Cardiac fibroblast (primary cell): ENCODE results near the gene TPRG1L.

ENCODE experiments used
- DNase-seq, 2 donors: peaks; one replicate each; pipeline versions ENCODE4 v3.0.0 to v3.0.0-alpha.2; 2010; ENCODE audit warnings: low read depth in 2 of 2
- H3K4me3 ChIP-seq, 2 donors: replicated peaks in 1 of 2; 1 replicate in 1 of 2; 2 replicates in 1 of 2; pipeline ENCODE4 v1.5.1; 2011; ENCODE audit warnings: low read depth in 2 of 2, low read length in 2 of 2, mild to moderate bottlenecking in 2 of 2, moderate library complexity in 1 of 2
- TF ChIP-seq, protein P1 (sequence below): IDR thresholded peaks from one replicate; pipeline ENCODE4 v1.5.1; 2011; ENCODE audit warnings: low read depth, mild to moderate bottlenecking, low read length, inconsistent platforms

TPRG1L gene

DNA sequence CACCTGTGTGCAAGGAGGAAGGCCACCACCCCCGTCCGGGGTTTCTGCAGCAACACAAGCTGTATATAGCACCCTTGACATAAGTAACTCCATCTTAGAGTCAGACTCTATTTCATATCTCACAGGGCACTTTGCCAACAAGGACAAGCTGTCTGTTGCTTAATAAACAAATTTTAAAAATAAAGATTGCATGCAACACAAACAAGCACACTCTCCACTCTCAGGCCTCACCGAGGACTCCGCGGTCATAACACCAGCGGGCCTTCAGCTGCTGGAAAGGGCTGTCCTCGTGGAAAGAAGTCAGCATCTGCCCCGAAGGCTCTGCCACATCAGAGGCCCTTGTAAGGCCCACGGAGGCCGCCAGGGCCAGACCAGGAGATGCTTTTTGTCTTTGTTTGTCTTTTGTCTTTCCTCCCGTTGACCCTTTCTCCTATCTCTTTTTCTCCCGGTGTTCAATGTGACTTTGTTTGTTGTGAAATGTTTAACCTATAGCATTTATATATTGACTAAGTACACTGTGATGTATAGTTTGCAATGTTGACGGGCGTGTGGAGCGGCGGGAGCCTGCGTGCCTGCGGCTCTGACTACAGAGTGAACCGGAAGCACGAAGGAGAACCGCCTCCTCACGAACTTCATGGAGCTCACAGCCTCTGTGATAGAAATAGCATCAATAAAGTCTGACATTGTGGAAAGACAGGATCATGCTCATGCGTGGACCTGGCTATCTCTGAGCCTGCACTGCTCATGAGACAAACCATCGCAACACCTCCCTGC lies 37.6 kb upstream of the TPRG1L start:
- peak in 1 of 2 donors; percentile 52 for DNase-seq
- TF ChIP-seq, protein P1, sequence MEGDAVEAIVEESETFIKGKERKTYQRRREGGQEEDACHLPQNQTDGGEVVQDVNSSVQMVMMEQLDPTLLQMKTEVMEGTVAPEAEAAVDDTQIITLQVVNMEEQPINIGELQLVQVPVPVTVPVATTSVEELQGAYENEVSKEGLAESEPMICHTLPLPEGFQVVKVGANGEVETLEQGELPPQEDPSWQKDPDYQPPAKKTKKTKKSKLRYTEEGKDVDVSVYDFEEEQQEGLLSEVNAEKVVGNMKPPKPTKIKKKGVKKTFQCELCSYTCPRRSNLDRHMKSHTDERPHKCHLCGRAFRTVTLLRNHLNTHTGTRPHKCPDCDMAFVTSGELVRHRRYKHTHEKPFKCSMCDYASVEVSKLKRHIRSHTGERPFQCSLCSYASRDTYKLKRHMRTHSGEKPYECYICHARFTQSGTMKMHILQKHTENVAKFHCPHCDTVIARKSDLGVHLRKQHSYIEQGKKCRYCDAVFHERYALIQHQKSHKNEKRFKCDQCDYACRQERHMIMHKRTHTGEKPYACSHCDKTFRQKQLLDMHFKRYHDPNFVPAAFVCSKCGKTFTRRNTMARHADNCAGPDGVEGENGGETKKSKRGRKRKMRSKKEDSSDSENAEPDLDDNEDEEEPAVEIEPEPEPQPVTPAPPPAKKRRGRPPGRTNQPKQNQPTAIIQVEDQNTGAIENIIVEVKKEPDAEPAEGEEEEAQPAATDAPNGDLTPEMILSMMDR = no peak
- H3K4me3 ChIP-seq = no peak overlapping the region

DNA sequence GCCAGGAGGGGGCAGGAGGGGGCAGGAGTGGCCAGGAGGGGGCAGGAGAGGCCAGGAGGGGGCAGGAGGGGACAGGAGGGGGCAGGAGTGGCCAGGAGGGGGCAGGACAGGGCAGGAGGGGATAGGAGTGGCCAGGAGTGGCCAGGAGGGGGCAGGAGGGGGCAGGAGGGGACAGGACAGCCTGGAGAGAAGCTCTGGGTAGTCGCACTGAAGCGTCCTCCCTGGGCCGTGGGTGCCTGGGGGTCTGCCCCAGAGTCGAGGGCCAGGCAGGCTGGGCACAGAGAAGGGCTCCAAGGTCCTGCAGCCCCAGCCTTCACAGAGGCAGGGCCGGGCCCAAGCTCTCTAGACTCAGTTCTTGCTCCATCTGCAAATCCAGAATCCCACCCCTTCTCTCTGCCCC lies 36.4 kb upstream of the TPRG1L start:
- TF ChIP-seq, protein P1 = no peak
- DNase-seq = no peak
- no peak overlapping the region for H3K4me3 ChIP-seq

DNA sequence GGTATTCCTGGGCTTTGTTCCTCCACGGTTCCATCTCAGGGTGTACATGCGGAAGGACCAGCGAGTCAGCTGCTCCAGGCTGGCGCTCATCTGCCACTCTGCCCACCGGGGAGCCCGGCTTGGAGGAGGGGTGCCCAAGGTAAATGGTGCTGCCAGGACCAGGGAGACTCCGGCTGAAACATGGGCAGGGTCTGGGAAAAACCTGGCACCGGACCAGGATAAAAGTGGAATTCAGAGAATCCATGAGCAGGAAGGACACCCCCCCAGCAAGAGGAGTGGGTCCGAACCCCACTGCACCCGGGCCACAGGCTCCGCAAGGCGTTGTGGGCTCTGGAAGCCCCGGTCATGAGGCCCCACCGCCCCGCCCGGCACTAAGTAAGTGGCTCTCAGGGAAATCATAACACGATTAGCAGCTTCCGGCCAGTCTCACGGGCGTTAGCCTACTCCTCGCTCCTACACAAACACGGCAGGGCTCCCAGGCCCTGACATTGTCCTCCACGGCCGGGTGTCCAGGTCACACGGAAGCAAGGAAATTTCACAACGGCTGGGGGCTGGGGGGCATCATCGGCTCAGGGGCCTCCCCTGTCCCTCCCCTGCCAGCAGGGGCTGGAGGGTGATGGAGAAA lies 34.6 kb upstream of the TPRG1L start:
- TF ChIP-seq, protein P1 = no peak
- peak in 1 of 2 donors; percentile 56 for DNase-seq
- no peak overlapping the region for H3K4me3 ChIP-seq

DNA sequence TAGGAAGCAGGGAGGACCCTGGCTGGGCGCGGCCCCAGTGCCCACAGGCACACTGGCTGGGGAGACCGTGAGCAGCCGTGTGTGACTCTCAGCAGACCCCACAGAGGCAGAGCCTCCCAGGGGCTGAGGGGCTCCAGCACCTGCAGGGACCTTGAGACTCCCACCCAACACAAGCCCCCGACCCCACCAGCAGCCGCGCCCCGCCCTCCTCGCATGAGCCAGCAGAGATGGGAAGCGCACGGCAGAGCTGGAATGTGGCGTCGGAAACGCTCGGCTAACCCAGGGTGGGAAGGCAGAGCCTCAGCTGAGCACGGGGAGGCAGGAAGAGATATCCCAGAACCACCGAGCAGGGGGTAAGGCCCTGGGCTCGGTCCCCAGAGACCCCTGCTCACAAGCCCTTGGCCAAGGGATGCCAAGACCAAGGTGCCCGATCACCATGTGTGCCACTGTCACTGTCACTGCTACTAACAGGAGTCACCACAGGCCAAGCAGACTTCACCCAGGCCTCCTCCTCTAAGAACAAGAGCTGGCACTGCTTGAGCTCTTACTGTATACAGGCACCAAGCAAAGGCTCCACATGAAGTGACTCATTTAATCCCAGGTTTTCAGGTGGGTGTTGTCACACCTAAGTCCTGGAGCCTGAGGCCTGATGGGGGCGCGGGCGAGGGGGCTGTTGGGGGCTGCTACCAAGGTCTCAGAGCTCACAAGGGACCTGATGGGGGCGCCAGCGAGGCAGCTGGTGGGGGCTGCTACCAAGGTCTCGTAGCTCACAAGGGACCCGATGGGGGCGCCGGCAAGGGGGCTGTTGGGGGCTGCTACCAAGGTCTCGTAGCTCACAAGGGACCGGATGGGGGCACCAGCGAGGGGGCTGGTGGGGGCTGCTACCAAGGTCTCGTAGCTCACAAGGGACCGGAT lies 33.6 kb upstream of the TPRG1L start:
- no peak overlapping the region for H3K4me3 ChIP-seq
- TF ChIP-seq, protein P1 = no peak
- DNase-seq = no peak

DNA sequence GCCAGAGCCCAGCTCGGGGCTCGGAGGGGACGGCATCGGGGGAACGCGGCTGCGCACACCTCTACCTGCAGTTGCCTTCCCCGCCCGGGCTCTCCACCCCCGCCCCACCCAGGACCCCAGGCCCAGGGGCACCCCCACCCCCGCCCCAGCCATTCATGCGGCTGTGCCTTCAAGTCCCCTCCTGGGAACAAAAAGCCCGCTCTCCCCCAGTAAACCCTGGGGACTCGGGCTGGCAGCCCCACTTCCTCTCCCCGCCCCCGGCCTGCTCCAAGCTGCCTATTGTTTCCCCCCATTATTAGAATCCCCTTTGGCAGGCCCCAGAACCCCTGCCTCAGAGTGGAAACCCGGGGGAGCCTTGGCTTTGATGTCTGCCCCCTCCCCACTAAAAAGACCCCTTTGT lies 31.5 kb upstream of the TPRG1L start:
- TF ChIP-seq, protein P1 = no peak
- DNase-seq = no peak
- no peak overlapping the region for H3K4me3 ChIP-seq

DNA sequence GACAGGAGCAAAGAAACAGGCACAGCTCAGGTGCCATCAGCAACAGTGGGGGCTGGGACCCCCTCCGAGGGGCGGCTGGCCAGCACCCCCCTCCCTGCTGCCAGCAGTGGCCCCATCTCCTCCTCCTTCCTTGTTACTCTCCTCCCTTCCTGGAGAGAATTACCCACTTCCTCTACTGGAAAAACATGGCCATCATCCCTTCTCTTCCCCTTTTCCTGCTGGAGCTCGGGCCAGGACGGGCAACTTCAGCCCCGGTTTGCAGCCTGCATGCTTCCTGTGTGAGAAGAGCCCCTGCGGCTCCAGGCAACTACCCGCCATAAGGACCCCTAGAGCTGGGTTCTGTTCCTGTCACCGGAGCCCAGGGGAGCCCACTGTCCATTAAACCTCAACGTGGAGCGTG lies 31.1 kb upstream of the TPRG1L start:
- no peak for DNase-seq
- no peak overlapping the region for H3K4me3 ChIP-seq
- TF ChIP-seq, protein P1 = no peak
